ENCODE results near the gene ZNF423.

Gene ZNF423

DNA sequence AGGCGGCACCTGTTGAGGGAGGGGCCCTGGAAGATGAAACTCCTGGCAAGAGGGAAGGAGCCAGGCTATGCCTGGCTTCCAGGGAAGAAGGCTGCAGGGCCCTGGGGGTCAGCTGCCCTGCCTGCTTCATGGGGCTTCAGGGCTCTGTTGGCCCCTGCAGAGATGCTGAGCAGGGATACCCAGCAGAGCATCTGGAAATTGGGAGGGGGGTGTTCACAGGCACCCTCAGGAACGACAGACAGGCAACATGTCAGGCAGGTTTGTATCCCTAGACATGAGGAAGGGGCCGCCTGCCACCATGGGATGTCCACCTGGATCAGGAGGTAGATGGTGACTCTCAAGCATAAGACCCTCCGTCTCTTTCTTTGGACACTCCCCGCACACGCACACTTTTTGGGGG lies 13.8 kb upstream of the ZNF423 start:
- DNase-seq, result no peak

DNA sequence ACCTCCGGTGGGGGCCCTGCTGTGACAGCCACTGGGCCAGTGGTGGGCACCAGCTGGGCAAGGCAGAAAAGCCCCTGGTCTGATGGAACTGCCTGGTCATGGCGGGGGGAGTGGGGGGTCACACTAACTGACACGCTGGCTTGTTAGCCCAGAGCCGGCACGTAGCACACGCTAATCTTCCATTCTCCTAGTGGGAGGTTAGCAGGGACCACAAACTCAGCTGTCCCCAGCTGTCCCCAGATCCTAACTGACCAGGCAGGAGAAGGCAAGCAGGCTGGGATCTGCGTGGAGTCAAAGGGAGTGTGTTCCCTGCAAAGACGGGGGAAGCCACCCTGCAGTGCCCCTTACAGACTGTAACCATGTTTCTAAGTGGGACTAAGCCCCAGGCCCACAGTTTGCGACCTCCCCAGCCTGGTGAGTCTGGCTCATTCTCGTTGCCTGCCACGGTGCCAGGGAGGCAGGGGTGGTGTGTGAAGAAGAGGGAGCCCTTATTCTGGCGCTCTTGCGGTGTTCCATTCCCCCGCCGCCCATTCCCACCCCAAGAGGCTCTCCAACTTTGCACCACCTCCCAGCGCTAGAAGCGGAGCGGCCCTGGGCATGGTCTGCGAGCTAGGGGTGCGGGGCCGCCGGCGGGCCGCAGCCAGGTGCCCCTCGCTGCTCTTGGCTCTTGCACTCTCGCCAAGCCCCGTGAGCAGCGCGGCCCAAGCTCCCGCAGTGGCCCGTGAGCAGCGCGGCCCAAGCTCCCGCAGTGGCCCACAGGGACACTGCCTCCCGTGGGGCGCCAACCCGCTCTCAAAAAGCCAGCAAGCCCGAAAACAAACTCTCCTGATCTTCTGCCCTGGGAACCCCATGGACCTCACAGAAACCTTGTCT lies 12.1 kb upstream of the ZNF423 start:
- no peak for DNase-seq

DNA sequence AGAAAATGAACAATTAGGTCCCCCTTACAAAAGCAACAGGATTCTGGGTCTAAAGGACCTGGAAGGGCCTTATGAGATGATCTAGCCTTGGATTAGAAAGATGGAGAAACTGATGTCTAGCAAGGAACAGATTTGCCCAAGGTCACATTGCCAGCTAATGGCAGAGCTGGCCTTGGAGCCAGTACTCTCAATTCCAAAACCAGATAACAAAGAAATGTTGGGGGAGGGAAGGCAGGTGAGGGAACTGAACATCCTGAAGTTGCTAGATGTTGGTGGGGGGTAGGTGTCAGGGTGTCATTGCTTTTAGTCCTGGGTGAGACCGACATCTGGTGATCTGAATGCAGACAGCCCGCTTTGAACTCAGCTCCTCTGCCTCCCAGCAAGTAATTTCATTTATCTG lies 11.3 kb upstream of the ZNF423 start:
- no peak for DNase-seq

DNA sequence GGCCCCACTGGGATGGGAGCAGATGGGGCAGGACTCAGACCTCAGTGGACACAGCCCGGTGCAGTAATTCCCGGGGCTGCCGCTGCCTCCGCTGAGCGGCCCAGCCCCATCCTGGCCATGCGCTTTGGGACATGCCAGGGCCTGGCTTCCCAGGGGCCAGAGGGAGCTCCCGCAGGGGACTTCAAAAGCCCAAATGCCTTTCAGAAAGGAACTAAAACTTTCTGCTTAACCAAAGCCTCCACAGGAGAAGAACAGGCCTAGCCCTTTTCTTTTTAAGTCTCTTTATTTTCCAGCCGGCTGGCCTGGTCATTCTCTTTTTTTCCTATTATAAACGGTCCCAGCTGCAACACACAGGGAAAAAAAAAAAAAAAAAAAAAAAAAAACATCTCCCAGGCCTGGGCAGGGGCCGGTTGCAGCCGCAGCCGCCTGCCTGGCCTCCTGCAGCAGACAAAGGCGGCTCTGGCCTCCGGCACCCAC lies 10.7 kb upstream of the ZNF423 start:
- DNase-seq, result no peak

DNA sequence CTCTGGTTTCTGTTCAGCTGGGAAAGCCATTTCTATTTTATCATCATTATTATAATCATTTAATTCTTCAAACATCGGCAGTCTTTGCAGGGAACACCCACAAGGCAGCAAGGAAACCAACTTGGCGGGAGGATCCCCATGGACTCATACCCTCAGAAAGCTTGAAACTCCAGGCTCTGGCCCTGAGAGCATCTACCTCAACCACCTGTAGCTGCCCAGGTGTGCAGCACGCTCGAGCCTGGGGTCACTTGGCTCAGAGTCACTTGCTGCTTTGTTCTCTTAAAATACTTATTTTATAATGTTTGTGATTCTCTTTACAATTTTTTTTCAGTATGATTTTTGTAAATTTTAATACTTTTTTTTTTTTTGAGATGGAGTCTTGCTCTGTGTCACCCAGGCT lies 6.8 kb upstream of the ZNF423 start:
- no peak for DNase-seq

DNA sequence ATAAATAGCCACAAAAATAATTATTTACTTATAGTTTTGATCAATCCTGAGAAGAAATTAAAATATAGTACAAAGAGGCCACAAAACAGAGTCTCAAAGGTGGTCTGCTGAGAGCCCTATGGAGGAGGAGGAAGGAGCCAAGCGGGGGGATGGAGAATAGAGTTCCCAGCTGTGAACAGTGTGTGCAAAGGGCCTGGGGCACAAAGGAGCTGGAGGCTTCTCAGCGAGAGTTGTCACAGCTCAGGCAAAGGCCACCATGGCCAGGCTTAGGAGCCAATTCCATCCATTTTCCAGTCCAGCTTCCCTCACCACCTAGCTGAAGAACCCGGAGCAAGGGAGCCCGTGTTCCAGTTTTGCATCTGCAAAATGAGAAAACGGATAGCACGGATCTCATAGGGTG lies 5.4 kb upstream of the ZNF423 start:
- no peak for DNase-seq

DNA sequence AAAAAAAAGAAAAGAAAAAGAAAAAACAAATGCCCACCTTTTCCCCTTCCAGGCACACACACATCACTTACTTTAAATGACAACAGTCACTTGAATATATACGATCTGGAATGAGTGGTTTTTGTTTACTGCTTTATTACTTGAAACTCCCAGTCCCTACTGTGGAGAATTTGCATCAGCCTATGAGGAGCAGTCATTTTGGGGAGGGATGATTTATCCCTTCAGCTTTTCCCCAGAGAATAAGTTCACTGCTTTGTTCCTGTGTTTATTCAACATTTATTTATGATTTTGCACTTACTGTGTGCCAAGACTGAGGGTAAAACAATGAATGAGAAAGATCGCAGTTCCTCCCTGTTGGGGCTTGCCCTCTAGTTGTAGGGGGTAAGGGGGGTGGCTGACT lies 4.7 kb upstream of the ZNF423 start:
- no peak for DNase-seq

DNA sequence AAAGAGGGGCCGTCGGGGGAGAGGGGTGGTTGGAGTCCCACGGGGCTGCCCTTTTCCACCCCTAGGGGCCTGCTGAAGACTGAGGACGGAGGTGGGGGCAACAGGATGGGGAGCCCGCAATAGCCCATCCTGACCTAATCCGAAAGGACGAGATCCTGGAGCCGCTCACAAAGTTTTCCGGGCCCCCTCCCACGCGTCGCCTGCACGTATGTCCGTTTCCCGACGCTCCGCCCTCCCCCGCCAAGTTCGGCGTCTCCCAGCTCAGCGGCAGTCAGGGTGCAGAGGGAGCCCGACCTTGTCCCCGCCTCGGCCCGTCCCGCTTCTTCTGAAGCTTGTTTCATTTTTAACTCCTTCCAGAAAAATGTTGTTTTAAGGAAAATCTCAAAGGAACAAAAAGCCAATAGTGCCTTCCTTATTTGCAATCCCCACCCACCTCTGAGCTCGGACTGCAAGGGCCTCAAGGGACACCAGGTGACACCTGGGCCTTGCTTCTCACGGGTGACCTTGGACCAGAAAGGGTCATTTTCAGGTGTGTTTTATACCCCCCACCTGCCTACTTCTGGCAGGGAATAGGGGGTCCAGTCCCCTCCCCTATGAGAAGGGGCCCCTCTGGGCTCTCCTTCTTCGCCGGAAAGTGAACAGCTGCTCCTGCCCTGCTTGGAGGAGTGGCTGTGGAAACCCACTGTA lies 3.4 kb upstream of the ZNF423 start:
- DNase-seq, result peak; percentile 58

DNA sequence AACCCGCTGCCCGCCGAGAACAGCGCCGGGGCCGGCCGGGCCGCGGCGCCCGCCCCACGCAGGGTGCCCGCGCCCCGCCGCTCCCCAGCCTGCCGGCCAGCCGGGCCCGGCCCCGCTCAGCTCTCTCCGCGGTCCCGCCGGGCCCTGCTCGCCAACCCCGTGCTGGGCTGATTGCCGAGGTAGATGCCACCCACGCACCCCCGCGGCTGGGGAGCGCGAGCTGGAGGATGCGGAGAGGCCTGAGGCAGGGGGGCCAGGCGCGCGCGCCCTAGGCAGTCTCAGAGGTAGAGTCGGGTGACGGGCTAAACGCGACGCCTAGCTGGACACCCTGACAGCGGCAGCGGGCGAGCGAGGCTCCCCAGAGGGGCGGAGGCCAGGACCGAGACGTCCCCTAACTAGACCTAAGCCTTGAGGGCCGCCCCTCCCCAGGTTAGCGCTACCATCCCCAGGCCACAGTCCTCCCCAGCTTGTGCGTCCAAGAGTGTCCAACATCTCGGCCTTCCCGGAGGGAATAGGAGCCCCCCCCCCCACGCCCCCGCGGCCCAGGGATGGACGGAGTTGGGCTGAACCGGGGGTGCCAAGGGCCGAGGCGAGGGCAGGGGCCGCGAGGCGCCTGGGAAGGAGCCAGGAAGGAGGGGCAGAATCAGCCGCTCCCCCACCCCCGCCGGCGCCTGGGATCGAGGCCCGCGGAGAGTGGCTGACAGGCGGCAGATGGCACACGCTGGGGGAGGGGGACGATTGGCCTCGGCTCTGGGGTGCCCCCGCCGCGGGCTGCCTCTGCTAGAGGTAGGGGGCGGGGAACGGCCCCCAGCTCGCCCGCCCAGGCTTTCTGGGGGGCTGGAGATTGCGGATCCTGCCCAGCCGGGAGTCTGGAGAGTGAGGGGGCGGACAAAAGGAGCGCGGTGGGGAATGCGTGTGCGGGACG lies 2.5 kb upstream of the ZNF423 start:
- DNase-seq, result peak; percentile 72

DNA sequence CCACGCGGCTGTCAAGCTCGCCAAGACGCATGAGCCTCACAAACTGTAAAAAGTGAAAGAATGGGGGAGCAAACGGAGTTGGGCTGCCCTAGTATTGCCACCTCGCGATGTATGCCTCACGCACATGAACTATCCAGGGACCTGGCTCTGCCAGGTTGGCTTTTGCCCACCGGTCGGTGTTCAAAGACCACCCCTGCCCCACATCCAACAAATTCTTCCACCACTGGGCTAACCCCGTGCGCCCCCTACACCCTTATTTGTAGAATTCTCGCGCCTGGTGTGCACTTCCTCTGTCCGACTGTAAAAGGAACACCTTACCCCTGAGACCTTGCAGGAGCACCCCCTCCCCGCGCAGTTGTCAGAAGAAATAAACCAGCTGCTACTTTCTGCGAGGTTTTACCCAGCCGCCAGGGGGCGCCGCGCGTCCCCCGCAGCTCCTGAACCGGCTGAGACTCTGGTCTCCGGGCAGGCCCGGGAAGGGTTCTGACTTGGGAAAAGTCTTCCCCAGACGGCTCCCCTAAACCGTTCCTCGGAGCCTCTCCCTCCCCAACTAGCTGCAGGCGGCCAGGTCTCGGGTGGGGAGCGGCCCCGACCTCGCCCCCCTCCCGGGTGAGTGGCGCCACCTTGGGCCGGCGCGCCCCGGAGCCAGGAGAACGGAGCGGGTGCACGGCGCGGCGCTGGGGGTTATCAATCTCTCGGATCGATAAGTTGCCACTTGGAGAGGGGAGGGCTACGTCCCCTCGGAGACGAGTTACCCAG lies 1.7 kb upstream of the ZNF423 start:
- DNase-seq, result peak; percentile 91

DNA sequence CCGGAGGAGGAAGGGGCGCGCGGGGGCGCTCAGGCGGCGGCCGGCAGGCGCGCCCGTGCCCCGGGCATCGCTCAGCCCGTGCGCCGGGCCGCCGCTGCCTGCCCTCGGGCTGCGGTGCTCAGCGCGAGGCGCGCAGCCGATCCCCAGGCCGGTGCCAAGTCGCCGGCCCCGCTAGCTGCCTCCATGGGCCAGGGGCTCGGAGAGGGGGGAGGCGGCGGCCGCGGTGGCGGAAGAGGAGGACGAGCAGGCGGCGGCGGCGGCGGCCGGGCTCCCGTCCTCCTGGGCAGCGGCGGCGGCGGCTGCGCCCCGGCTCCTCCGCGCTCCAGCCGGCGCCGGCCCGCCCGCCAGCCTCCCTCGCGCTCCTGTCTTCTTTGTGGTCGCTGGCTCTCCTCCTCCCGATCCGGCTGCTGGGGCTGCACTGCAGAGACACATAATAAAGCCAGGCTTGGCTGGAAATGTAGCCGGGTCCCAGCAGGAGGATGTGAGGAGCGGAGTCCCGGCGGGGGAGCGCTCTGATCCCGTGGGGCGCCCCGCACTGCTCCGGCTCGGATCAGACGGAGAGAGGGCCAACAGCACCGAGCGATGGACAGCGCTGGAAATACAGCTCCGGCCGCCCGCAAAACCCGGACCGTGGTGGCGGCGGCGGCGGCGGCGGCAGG lies 889 bp upstream of the ZNF423 start:
- peak; percentile 84 for DNase-seq

DNA sequence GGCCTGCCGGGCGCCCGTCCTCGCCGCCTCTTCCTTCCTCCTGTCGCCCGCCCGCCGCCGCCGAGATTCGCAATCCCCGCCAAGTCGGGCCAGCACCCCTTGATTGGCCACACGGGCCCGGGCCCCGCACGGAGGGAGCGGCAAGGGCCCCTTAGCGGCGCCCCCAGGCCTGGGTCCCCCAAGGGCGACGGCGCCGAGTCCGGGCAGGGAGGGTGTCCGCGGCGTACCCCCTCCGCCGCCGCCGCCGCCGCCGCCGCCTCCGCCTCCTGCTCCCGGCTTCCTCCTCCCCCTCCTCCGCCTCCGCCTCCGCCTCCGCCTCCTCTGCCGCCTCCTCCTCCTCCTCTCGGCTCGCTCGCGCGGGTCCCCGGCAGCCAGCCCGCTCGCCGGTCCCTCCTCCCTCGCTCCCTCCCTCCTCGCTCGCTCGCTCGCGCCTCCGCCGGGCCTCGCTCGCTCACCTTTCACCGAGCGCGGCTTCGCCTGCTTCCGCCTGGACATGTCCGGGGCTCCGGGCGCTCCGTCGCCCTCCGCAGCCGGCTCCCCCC lies 561 bp downstream of the ZNF423 start:
- peak; percentile 94 for DNase-seq

DNA sequence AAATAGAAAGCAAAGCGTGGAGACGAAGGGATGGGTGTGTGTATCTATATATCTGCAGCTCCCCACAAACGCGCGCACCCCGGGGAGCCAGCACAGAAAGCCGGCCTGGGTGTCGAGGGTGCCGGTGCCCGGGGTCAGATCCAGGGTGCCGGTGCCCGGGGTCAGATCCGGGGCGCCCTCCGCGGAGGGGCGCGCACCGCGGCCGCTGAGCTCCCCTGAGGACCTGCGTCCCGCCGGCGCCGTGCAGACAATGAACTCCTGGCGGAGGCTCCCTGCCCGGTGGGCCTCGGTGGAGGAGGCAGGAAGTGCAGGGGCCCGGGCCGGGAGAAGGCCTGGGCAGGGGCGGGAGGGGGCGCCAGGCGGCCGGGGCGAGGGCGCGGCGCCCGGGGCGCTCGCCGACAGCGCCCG lies 1.1 kb downstream of the ZNF423 start:
- peak; percentile 55 for DNase-seq

DNA sequence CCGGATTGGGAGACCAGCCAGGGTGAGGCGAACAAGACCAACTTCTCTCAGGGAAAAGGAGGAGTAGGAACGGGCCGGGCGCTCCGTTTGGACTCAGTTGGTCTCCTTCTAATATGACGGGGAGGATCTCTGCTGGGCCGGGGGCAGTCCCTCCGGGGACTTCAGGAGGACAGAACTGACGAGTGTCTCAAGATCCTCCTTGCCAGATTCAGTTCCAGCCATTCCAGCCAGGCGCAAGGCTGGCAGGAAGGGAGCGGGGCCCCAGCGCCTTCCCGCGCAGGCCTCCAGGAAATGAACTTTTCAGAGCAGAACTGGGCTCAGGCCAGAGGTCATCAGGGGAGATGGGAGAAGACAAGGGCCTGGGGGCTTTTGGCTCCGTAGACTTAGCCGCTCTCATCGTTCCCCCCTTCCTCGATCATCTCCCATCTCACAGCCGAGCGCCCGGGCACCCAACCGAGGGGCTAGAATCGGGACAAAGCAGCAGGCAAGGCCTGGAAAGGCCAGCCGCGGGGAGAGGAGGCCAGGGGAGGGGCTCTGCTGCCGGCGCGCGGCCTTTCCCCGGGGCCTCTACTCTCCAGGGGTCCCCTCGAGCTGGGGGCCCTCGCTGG lies 1.6 kb downstream of the ZNF423 start:
- DNase-seq, result no peak

DNA sequence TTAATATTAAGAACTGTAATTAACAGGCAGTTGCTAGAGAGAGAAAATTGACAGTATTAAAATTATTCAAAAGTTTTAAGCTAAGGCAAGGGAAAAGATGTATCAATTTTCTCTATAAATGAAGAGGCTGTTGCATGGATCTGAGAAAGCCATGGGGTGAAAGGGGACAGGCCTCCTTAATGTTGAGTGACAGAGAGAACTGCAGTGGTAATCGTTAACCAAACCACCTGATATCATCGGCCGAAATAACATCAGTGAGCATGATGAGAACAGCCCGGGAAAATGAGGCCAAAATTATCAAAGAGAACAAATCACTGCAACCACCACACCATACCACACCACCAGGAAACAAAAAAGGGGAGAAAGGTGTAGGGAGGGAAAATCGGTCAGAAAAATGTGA lies 3.6 kb downstream of the ZNF423 start:
- DNase-seq, result no peak

DNA sequence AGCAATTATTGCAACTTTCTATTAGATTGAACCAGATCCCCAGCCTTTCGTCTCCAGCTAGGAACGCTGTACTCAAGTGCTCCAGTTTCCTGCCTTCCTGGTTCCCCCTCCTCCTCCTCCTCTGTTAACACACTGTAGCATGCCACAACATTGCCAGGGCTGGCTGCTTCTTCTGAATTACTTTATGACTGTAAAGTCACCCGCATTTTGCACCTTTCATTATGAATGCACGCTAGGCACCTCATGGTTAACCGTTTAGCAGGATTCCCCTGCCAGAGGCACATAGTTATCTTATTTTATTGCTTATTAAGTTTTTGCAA lies 4.5 kb downstream of the ZNF423 start:
- DNase-seq, result no peak

DNA sequence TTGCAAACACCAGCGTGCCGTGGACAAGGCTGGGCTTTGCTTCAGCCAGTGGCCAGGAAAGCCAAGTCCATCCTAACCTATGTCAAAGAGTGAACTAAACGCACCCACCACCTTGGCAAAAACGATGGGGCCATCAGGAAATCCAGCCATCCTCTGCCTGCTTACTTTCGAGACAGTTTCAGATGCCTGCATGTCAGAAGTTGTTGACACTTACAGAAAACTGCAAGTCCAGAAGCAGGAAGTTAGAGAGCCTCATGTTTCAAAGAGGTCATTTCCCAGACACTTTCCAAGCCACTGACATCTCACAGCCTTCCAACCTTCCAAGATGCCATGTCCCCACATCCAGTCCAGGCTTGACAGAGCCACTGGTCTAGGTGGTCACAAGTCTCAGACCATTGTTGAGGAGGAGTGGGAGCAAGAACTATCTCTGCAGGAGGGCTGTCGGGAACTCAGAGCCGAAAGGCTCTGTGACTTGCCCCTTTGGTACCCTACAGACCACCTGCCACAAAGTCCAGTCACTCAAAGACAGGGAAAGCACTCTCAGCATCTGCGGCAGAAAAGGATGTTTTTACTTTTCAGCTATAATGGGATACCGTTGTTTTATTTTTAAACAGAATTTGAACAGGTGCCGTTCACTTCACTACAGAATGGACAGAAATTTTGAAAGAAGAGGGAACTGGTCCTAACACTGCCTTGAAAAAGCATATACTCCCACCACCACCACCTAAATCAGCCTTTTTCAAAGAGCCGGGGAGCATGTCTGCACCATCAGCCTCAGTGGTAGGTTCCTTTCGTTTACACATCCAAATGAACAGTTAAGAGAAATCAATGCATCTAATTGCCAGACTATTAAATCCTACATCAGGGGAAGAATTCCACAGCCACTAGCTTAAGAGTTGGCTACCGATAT lies 5.1 kb downstream of the ZNF423 start:
- peak; percentile 58 for DNase-seq

DNA sequence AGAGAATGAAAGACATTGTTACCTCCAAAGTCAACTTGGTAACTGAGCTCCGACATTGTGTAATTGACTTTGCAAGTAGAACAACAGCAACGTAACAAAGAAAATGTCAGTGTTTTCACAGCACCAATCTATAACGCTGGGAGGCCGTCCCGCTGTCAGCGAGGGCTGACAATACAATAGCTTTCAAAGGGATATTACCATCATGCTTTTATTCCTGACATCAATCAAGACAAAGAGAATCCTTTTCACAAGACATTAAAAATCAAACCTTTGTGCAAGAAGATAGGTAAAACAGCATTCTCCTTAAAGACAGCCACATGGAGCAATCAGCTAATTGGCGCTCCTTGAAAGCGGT lies 6.2 kb downstream of the ZNF423 start:
- DNase-seq, result no peak

DNA sequence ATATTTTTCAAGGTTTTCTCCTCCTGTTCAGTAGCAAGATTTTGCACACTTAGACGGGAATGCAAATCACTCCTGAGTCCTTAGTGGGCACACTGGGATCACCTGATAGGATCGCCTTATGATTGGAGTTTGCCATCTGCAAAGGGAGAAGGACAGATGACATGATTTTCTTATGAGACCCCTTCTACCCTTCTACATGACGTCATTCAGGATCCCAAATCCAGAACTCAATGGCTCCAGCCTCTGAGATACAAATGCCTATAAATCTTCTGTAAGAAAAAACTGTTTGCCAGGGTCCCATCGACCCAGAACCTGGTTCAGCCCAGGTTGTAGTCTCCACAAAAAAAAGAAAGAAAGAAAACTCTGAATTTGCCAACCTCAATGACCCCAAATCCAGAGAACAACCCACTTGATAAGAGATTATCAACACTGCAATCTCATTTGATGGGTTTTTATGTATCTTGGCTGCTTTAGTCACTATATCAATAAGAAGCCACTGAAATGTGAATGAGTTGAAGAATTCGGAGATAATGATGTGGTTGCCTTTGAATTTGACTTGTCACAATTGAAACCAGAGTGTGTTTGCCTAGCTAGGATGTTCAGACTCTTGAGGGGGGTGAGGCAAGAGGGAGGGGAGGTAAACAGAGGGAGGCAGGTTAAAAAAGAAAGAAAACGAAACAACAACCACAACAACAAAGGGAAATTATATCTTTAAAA lies 6.7 kb downstream of the ZNF423 start:
- no peak for DNase-seq

DNA sequence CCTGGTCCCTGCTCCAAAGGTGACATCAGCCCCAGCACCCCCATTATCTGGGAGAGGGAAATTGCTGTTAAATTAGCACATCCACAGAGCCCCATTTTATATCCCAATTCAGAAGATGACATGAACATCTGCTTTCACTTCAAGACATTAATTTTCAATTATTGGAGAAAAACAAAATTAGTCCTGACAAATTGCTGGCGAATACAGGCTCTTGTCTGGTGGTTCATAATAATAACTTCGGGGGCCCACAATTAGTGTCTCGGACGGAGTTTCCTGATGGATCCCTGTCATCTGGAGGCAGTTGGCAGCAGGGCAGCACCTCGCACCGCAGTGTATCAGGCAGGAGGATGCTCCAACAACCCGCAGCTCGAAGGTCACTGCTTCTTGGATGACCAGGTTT lies 7.4 kb downstream of the ZNF423 start:
- DNase-seq, result no peak
